ENCODE data around the gene SLC2A10.
A peak's percentile ranks its signal among the peaks of the same experiment; 100 is the strongest.

The SLC2A10 gene

GRCh38 chr20:46749147-46749546, 39.7 kb downstream of the SLC2A10 start:
- TF ChIP-seq CTCF (IDR thresholded peaks at IDR 0.05; ENCODE audit: low read depth, low read length) (no peak), MYC (IDR thresholded peaks at IDR 0.05; ENCODE audit: low read depth, low read length) (no peak), MAX (IDR thresholded peaks at IDR 0.05; ENCODE audit: low read depth, low read length) (no peak), POLR2A (IDR thresholded peaks at IDR 0.05; ENCODE audit: extremely low read depth, insufficient read length) (no peak)
- DNase-seq (ENCODE audit: low read depth) = no peak

GRCh38 chr20:46751856-46752255, 42.4 kb downstream of the SLC2A10 start:
- H3K4me3 ChIP-seq (ENCODE audit: low read depth, low read length) = no peak overlapping the region
- no peak for DNase-seq (ENCODE audit: low read depth)
- TF ChIP-seq MAX (IDR thresholded peaks at IDR 0.05; ENCODE audit: low read depth, low read length) (no peak), POLR2A (IDR thresholded peaks at IDR 0.05; ENCODE audit: extremely low read depth, insufficient read length) (no peak), CTCF (IDR thresholded peaks at IDR 0.05; ENCODE audit: low read depth, low read length) (no peak), MYC (IDR thresholded peaks at IDR 0.05; ENCODE audit: low read depth, low read length) (no peak)

More at GRCh38 chr20:46749147-46749546, 39.7 kb downstream of the SLC2A10 start:
- H3K4me3 ChIP-seq (ENCODE audit: low read depth, low read length) = no peak overlapping the region

GRCh38 chr20:46752728-46753127, 43.3 kb downstream of the SLC2A10 start:
- DNase-seq (ENCODE audit: low read depth) = peak; percentile 63
- H3K4me3 ChIP-seq (ENCODE audit: low read depth, low read length) = no peak overlapping the region

GRCh38 chr20:46755483-46756413, 46.3 kb downstream of the SLC2A10 start:
- DNase-seq (ENCODE audit: low read depth) = no peak
- no peak overlapping the region for H3K4me3 ChIP-seq (ENCODE audit: low read depth, low read length)
- TF ChIP-seq MAX (IDR thresholded peaks at IDR 0.05; ENCODE audit: low read depth, low read length) (no peak), POLR2A (IDR thresholded peaks at IDR 0.05; ENCODE audit: extremely low read depth, insufficient read length) (no peak), MYC (IDR thresholded peaks at IDR 0.05; ENCODE audit: low read depth, low read length) (no peak), CTCF (IDR thresholded peaks at IDR 0.05; ENCODE audit: low read depth, low read length) (no peak)

More at GRCh38 chr20:46752728-46753127, 43.3 kb downstream of the SLC2A10 start:
- TF ChIP-seq MYC (IDR thresholded peaks at IDR 0.05; ENCODE audit: low read depth, low read length) (no peak), MAX (IDR thresholded peaks at IDR 0.05; ENCODE audit: low read depth, low read length) (peak; percentile 52), POLR2A (IDR thresholded peaks at IDR 0.05; ENCODE audit: extremely low read depth, insufficient read length) (no peak), CTCF (IDR thresholded peaks at IDR 0.05; ENCODE audit: low read depth, low read length) (peak; percentile 65)

- TF ChIP-seq CTCF (IDR thresholded peaks at IDR 0.05; ENCODE audit: low read depth, low read length) (no peak), MAX (IDR thresholded peaks at IDR 0.05; ENCODE audit: low read depth, low read length) (no peak), POLR2A (IDR thresholded peaks at IDR 0.05; ENCODE audit: extremely low read depth, insufficient read length) (no peak), MYC (IDR thresholded peaks at IDR 0.05; ENCODE audit: low read depth, low read length) (no peak)
- H3K4me3 ChIP-seq (ENCODE audit: low read depth, low read length) = no peak overlapping the region
- DNase-seq (ENCODE audit: low read depth) = no peak
Observed at GRCh38 chr20:46756419-46756818, 47.0 kb downstream of the SLC2A10 start.

Data from NB4 (cell line).